Measurements from ENCODE around the gene TLR4.

DNA sequence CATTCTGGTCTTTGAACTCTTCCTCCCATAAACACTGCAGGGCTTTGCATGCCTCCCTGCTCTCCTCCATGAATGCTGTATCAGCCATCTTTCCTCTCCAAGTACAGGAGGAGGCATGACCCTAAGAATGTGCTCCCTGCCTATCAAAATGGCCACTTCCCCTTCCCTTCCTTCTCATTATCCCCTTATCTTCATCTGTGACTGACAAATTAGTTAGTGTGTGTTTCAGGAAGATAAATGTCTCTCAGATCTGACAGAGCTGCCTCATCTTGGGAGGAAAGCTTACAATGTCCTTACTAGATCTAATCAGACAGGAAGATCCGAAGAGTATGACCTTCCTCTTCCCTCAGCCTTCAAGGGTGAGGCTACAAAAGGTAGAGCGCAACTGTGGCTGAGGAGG, 46.2 kb downstream of the TLR4 start:
- TF ChIP-seq, protein P1, sequence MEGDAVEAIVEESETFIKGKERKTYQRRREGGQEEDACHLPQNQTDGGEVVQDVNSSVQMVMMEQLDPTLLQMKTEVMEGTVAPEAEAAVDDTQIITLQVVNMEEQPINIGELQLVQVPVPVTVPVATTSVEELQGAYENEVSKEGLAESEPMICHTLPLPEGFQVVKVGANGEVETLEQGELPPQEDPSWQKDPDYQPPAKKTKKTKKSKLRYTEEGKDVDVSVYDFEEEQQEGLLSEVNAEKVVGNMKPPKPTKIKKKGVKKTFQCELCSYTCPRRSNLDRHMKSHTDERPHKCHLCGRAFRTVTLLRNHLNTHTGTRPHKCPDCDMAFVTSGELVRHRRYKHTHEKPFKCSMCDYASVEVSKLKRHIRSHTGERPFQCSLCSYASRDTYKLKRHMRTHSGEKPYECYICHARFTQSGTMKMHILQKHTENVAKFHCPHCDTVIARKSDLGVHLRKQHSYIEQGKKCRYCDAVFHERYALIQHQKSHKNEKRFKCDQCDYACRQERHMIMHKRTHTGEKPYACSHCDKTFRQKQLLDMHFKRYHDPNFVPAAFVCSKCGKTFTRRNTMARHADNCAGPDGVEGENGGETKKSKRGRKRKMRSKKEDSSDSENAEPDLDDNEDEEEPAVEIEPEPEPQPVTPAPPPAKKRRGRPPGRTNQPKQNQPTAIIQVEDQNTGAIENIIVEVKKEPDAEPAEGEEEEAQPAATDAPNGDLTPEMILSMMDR (IDR thresholded peaks at IDR 0.05), result no peak
- no peak for TF ChIP-seq POLR2A (IDR thresholded peaks at IDR 0.05)
